Neuron (in vitro differentiated cells): ENCODE measurements around the gene CEP192.

Experiments used
- H2AFZ ChIP-seq: one replicate; pipeline ENCODE4 v1.6.1; 2013; ENCODE audit warnings: low read depth, mild to moderate bottlenecking, inconsistent platforms, low read length, moderate library complexity
- H3K27me3 ChIP-seq: one replicate; pipeline ENCODE4 v1.6.1; 2013; ENCODE audit warnings: low read length; ENCODE audit not compliant: insufficient read depth
- H3K36me3 ChIP-seq: one replicate; pipeline ENCODE4 v1.6.1; 2013; ENCODE audit warnings: low read length; ENCODE audit not compliant: insufficient read depth
- H3K4me1 ChIP-seq: one replicate; pipeline ENCODE4 v1.6.1; 2013; ENCODE audit warnings: low read length; ENCODE audit not compliant: insufficient read depth
- H3K4me3 ChIP-seq: 2 replicates; pipeline ENCODE4 v1.5.1; 2013; ENCODE audit warnings: mild to moderate bottlenecking, low read length, moderate library complexity
- H3K9me3 ChIP-seq: one replicate; pipeline ENCODE4 v1.6.1; 2013; ENCODE audit warnings: low read length

CEP192 gene

DNA sequence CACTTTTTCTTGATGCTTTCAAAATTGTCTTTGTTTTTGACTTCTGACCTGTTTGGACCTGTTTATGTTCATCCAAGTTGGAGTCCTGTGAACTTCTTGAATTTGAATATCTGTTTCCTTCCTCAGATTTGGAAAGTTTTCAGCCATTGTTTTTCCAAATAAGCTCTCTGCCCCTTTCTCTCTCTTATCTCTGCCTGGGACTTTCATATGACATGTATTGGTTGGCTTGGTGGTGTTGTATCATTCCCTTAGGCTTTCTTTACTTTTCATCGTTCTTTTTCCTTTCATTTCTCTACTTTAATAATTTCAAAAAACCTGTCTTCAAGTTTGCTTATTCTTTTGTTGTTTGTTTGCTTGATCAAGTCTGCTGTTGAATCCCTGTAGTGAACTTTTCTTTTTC is 167.3 kb downstream of the CEP192 start:
- Histone ChIP-seq H3K36me3 (no peaks in the 10 kb centered on the region), H3K4me1 (no peaks in the 10 kb centered on the region), H3K9me3 (no peaks in the 10 kb centered on the region), H2AFZ (no peak overlapping the region), H3K4me3 (no peak overlapping the region), H3K27me3 (no peaks in the 10 kb centered on the region)

DNA sequence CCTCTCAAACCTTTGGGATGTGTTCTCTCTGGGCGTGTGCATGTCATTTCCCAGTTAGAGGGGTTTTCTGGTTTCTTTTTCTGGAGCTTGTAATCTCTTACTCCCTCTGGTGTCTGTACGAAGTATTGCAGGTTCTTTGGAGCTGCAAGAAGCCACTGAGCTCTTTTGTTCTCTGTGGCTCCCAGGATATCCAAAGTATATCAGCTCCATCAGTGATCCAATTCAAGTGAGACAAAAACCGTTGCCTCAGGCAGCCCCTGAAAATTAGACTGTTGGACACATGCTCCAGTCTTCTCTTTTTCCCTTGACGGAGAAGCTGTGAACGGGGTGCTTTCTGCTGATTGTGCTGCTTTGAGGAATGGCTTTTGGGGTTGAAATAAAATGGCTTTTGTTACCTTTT is 168.4 kb downstream of the CEP192 start:
- Histone ChIP-seq H2AFZ (no peak overlapping the region), H3K4me1 (no peaks in the 10 kb centered on the region), H3K9me3 (no peaks in the 10 kb centered on the region), H3K27me3 (no peaks in the 10 kb centered on the region), H3K36me3 (no peaks in the 10 kb centered on the region), H3K4me3 (no peak overlapping the region)

DNA sequence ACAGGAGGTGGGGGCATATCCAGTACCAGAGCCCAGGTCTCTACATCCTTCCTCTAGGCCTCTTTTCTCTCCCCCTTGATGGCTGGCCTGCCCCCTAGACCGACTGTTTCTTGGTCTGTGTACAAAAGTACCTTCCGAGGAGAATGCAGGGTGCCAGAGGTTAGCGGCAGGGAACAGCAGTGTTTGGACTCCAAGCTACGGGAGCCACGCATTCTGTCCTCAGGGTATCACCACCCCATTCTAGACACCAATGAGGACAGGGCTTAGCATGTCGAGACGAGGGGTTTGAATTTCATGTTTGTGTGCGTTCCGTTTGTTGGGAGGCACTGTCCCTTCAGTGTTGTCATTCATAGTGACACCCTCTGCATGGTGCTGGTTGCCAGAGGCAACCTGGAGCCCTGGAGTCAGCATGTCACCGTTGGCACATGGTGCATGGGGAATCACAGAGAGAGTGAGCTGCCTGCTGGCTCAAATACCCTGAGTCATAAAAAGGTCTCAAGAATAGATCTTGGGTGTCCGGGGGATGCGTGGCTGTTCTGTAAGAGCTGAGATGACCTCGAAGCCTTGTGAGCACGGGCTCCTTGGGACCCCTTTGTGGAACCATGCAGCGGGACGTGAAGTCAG is 170.2 kb downstream of the CEP192 start:
- Histone ChIP-seq H3K4me1 (no peaks in the 10 kb centered on the region), H3K9me3 (no peaks in the 10 kb centered on the region), H3K4me3 (no peak overlapping the region), H3K36me3 (no peaks in the 10 kb centered on the region), H2AFZ (no peak overlapping the region), H3K27me3 (no peaks in the 10 kb centered on the region)

DNA sequence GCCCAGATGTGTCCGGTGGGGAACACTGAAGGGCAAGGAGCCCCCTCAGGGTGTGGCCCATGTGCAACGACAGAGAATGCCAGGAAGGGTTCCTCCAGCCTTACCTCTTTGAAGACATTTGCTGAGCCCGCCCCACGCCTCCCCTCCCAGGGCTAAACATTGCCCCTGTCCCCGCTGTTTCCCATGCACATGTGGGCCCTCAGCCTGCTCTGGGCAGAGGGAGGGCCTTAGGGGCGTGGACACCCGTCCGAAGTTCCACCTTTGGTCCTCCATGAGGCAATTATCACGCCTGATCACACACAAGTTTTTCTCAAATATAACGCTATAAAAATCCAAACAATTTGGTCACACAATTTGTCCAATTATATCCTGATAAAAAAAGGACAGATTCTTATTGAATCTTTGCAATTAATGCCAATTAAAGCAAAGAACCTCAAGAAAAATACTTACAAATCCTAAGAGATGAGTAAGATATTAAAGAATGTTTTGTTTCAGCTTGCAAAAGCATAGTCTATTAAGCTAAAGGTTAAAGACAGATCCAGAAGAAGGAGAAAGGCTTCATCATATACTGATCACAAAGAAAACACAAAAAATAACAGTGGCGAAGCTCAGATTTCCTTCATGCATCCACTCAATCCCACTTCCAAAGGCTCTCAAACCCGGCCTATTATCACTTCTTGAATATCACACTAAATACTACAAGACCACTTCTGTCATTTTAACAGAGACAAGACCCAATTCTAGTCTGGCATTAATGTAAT is 172.2 kb downstream of the CEP192 start:
- no peaks in the 10 kb centered on the region for H3K9me3 ChIP-seq
- no peaks in the 10 kb centered on the region for H3K27me3 ChIP-seq
- H3K4me3 ChIP-seq: no peak overlapping the region
- no peak overlapping the region for H2AFZ ChIP-seq
- no peaks in the 10 kb centered on the region for H3K4me1 ChIP-seq
- no peaks in the 10 kb centered on the region for H3K36me3 ChIP-seq

DNA sequence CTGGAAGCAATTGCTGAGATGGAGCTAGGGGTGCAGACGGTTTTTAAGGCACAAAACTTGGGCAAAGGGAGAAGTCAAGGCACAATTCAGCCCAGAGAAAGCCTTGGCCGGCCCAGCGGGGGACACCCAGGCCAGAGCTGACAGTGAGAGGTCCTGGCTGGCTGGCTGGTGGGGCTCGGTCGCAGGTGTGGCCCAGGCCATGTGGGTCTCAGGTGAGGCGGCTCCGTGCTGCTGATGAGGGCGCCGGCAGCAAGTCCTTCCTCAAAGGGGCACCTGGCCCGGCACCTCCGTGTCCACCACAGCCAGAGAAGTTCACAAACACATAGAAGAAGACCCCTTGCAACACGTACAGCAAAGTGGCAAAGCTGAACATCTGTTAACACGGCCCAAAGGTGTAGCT is 173.2 kb downstream of the CEP192 start:
- H3K4me3 ChIP-seq: no peak overlapping the region
- H3K36me3 ChIP-seq: no peaks in the 10 kb centered on the region
- no peaks in the 10 kb centered on the region for H3K27me3 ChIP-seq

DNA sequence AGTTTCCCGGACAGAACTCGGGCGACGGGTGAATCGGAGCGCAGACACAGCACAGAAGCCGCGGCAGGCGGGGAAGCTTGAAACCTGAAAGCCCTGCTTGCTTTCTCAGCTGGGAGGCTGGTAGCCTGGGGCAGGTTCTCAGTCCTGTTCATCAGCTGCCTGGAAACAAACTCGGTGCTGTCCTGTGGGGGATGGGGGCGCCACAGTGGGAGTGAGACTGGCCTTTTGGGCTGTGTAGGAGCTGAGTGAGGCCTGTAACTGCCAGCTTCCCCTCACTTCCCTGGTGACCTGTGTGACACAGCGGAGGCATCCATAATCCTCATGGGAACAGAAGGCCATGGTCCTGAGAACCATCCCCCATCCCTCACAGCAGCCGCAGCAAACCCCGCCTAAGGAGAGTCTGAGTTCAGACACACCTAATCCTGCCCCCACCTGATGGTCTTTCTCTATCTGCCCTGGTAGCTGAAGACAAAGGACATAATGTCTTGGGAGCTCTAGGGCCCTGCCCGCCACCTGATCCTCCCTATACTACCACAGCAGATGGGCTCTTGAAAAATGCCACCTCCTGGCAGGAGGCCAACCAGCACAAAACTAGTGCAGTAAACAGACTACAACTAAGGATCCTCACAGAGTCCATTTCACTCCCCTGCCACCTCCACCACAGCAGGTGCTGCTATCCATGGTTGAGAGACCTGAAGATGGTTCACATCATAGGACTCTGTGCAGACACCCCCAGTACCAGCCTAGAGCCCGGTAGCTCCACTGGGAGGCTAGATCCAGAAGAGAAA is 174.7 kb downstream of the CEP192 start:
- H2AFZ ChIP-seq: no peak overlapping the region

More for the DNA sequence above, 173.2 kb downstream of the CEP192 start:
- Histone ChIP-seq H3K4me1 (no peaks in the 10 kb centered on the region), H3K9me3 (no peaks in the 10 kb centered on the region), H2AFZ (no peak overlapping the region)

DNA sequence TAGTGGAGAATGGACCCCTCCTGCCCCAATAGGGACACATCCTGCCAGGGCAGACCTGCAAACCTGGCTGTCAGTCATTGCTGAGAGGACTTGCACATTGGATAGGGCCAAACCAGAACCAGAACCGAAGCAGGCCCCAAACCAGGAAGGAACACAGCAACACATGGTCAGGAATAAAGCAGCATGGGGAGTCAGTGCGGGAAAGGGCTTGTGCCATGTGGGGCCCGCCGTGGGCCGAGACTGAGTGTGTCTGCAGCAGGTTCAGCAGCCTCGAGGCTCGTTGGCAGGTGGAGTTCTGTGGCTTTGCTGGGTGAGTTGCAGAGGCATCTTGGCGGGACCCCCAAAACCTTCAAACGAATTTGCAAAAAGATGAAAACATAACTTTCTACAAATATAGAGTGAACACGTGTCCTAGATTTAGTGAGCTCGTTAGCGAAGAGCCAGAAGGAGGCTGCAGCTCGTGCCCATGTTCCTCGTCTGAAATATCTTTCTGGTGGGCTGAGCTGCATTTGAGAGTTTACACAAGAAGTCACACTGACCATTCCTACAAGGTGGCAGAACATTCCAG is 182.5 kb downstream of the CEP192 start:
- H3K4me3 ChIP-seq: no peak overlapping the region

More for the DNA sequence above, 174.7 kb downstream of the CEP192 start:
- no peaks in the 10 kb centered on the region for H3K9me3 ChIP-seq
- no peak overlapping the region for H3K4me3 ChIP-seq
- H3K36me3 ChIP-seq: no peaks in the 10 kb centered on the region
- H3K27me3 ChIP-seq: no peaks in the 10 kb centered on the region
- H3K4me1 ChIP-seq: no peaks in the 10 kb centered on the region

More for the DNA sequence above, 182.5 kb downstream of the CEP192 start:
- Histone ChIP-seq H3K4me1 (no peaks in the 10 kb centered on the region), H2AFZ (no peak overlapping the region), H3K9me3 (no peaks in the 10 kb centered on the region), H3K36me3 (no peaks in the 10 kb centered on the region), H3K27me3 (peaks cover 3% of the 10 kb centered on the region)
